IMR-90 (cell line): ENCODE measurements around the gene MCCD1. TPM values are rescaled to one million over a fixed set of nuclear protein-coding genes. Genes with fewer than 3 reads are reported as not detected.

Source experiments
- ATAC-seq: fragments of 200-7000 bp; cut with Tn5 transposase; 2 replicates; pipeline ENCODE4 v1.9.1; 2020; ENCODE audit warnings: low read depth, mild to moderate bottlenecking, moderate library complexity
- BruUV-seq: library from RNA; stranded (reverse); fragments of 400-500 nt; replicated peaks from 2 replicates; lab custom pipeline; 2021; lab: Mats Ljungman, UMichigan
- CTCF ChIA-PET: fragments of 300-600 bp; formaldehyde crosslinking; extraction: SDS; loops from one replicate; lab custom pipeline; 2021; ENCODE audit warnings: antibody characterized with exemption; lab: Yijun Ruan, JAX
- POLR2A ChIA-PET: fragments of 300-600 bp; sonication (Branson Sonifier 250); formaldehyde crosslinking; loops from one replicate; lab custom pipeline; 2022; ENCODE audit warnings: antibody characterized with exemption; ENCODE audit not compliant: unreplicated experiment; lab: Charles Lee
- DNase-seq: peaks from one replicate; pipeline ENCODE4 v3.0.0; 2013
- H2AFZ ChIP-seq: replicated peaks from 2 replicates; pipeline ENCODE3; 2013; ENCODE audit warnings: low read length, mild to moderate bottlenecking; ENCODE audit not compliant: poor library complexity
- H2AK5ac ChIP-seq: 2 replicates; pipeline ENCODE4 v1.6.1; 2013; ENCODE audit warnings: low read depth, low read length, inconsistent platforms
- H2AK9ac ChIP-seq: replicated peaks from 2 replicates; pipeline ENCODE3; 2013; ENCODE audit warnings: mild to moderate bottlenecking, low read depth, low read length, moderate library complexity; ENCODE audit not compliant: poor library complexity
- H2BK120ac ChIP-seq: 2 replicates; pipeline ENCODE4 v1.6.1; 2013; ENCODE audit warnings: low read depth, low read length, inconsistent platforms
- H2BK15ac ChIP-seq: 3 replicates; pipeline ENCODE4 v1.6.1; 2013; ENCODE audit warnings: low read depth, low read length, inconsistent platforms
- H2BK20ac ChIP-seq: 2 replicates; pipeline ENCODE4 v1.6.1; 2013; ENCODE audit warnings: low read depth, mild to moderate bottlenecking, inconsistent platforms, low read length, moderate library complexity
- H2BK5ac ChIP-seq: 2 replicates; pipeline ENCODE4 v1.6.1; 2013; ENCODE audit warnings: mild to moderate bottlenecking, low read depth, low read length, inconsistent platforms; ENCODE audit not compliant: poor library complexity, severe bottlenecking
- H3K14ac ChIP-seq: replicated peaks from 2 replicates; pipeline ENCODE4 v1.6.1; 2013; ENCODE audit warnings: low read depth, low read length, inconsistent platforms
- H3K18ac ChIP-seq: 2 replicates; pipeline ENCODE4 v1.6.1; 2013; ENCODE audit warnings: low read depth, low read length, control low read depth
- H3K23ac ChIP-seq: 2 replicates; pipeline ENCODE4 v1.6.1; 2013; ENCODE audit warnings: low read depth, low read length, inconsistent platforms
- H3K27ac ChIP-seq: 2 replicates; pipeline ENCODE4 v1.5.1; 2013; ENCODE audit warnings: mild to moderate bottlenecking, control low read depth, low read length; ENCODE audit not compliant: insufficient read depth
- H3K27me3 ChIP-seq: 2 replicates; pipeline ENCODE4 v1.6.1; 2013; ENCODE audit warnings: low read length; ENCODE audit not compliant: control insufficient read depth, insufficient read depth
- H3K36me3 ChIP-seq: 2 replicates; pipeline ENCODE4 v1.6.1; 2013; ENCODE audit warnings: low read length, mixed read lengths; ENCODE audit not compliant: control insufficient read depth, insufficient read depth
- H3K4ac ChIP-seq: 2 replicates; pipeline ENCODE4 v1.6.1; 2013; ENCODE audit warnings: low read depth, low read length, inconsistent platforms
- H3K4me1 ChIP-seq: 2 replicates; pipeline ENCODE4 v1.6.1; 2013; ENCODE audit warnings: low read length, mixed read lengths; ENCODE audit not compliant: control insufficient read depth, insufficient read depth
- H3K4me2 ChIP-seq: 2 replicates; pipeline ENCODE4 v1.6.1; 2013; ENCODE audit warnings: low read depth, mild to moderate bottlenecking, control low read depth, low read length, moderate library complexity
- H3K4me3 ChIP-seq: 2 replicates; pipeline ENCODE4 v1.5.1; 2013; ENCODE audit warnings: low read depth, mild to moderate bottlenecking, control low read depth, low read length, moderate library complexity; ENCODE audit not compliant: insufficient read depth
- H3K56ac ChIP-seq: 2 replicates; pipeline ENCODE4 v1.6.1; 2013; ENCODE audit warnings: low read length, inconsistent platforms; ENCODE audit not compliant: insufficient read depth; ENCODE audit errors: extremely low read depth
- H3K79me1 ChIP-seq, 2 experiments: 2 replicates each; pipeline ENCODE4 v1.6.1; 2013; ENCODE audit warnings: low read length in 2 of 2, inconsistent platforms in 1 of 2, low read depth in 1 of 2
- H3K9ac ChIP-seq: 2 replicates; pipeline ENCODE4 v1.6.1; 2013; ENCODE audit warnings: low read depth, low read length, control low read depth
- H3K9me1 ChIP-seq: 2 replicates; pipeline ENCODE4 v1.6.1; 2013; ENCODE audit warnings: low read length, inconsistent platforms; ENCODE audit not compliant: insufficient read depth
- H3K9me3 ChIP-seq: 2 replicates; pipeline ENCODE4 v1.6.1; 2013; ENCODE audit warnings: low read length; ENCODE audit not compliant: control insufficient read depth, insufficient read depth
- H4K20me1 ChIP-seq: 2 replicates; pipeline ENCODE4 v1.6.1; 2013; ENCODE audit warnings: low read length, inconsistent platforms; ENCODE audit not compliant: insufficient read depth
- H4K5ac ChIP-seq: 2 replicates; pipeline ENCODE4 v1.6.1; 2013; ENCODE audit warnings: mild to moderate bottlenecking, low read depth, low read length, control low read depth
- H4K8ac ChIP-seq, 2 experiments: 2 replicates each; pipeline ENCODE4 v1.6.1; 2013; ENCODE audit warnings: low read depth in 2 of 2, low read length in 2 of 2, control low read depth in 1 of 2, inconsistent platforms in 1 of 2
- H4K91ac ChIP-seq: 2 replicates; pipeline ENCODE4 v1.6.1; 2013; ENCODE audit warnings: low read depth, low read length, inconsistent platforms; ENCODE audit not compliant: insufficient read depth
- CEBPB ChIP-seq: IDR thresholded peaks from 2 replicates; pipeline ENCODE4 v1.6.1; 2012; ENCODE audit warnings: low read depth, low read length, improper control_type of control experiment
- CHD1 ChIP-seq: IDR thresholded peaks from 2 replicates; pipeline ENCODE4 v1.6.1; 2012; ENCODE audit warnings: low read depth, low read length, improper control_type of control experiment
- FOS ChIP-seq: fragments of 150-350 bp; IDR thresholded peaks from 2 replicates; pipeline ENCODE4 v1.6.1; 2016; ENCODE audit warnings: low read depth, low read length
- MAZ ChIP-seq: IDR thresholded peaks from 2 replicates; pipeline ENCODE4 v1.6.1; 2012; ENCODE audit warnings: low read depth, mild to moderate bottlenecking, low read length, improper control_type of control experiment, moderate library complexity, borderline replicate concordance
- RCOR1 ChIP-seq: IDR thresholded peaks from 2 replicates; pipeline ENCODE4 v1.6.1; 2012; ENCODE audit warnings: mild to moderate bottlenecking, low read length, improper control_type of control experiment; ENCODE audit not compliant: insufficient replicate concordance
- WGBS, 2 experiments: methylation state at CpG; one replicate each; pipeline versions ENCODE4 v1.1.5 to v1.1.7; 2013; ENCODE audit warnings: missing lambda C conversion rate in 2 of 2; ENCODE audit not compliant: insufficient read length in 1 of 2; ENCODE audit errors: extremely low coverage in 2 of 2; 5-methylcytosine and 5-hydroxymethylcytosine counted together
- dilution Hi-C: fragments of 300-500 bp; cut with HindIII; formaldehyde crosslinking; loops from one replicate; pipeline ENCODE4 v1.14.3; 2018; ENCODE audit warnings: low sequenced_read_pairs; ENCODE audit not compliant: unreplicated experiment
- in situ Hi-C: fragments of 300-500 bp; cut with MboI; formaldehyde crosslinking; loops from 3 replicates; pipeline ENCODE4 v1.14.3; 2019; ENCODE audit warnings: low sequenced_read_pairs, inconsistent platforms, mixed read lengths
- intact Hi-C: fragments of 100-400 bp; cut with micrococcal nuclease; formaldehyde crosslinking; loops from 2 replicates; pipeline ENCODE4 v1.10.0; 2022
- polyA plus RNA-seq, 3 experiments: library from polyadenylated mRNA; depleted of rRNA; stranded (reverse); fragments of >200 nt; gene quantifications; 2 replicates each; pipeline ENCODE4 v1.2.3, GENCODE V29; 2012; ENCODE audit warnings: low replicate concordance in 1 of 3
- total RNA-seq: library from RNA; depleted of rRNA; stranded (reverse); fragments of >200 nt; gene quantifications from 2 replicates; pipeline ENCODE4 v1.2.3, GENCODE V29; 2012

Gene MCCD1
- total and polyA plus RNA-seq, 2 of the 4 experiments (the other 2 are of a cell fraction) = not detected

DNA sequence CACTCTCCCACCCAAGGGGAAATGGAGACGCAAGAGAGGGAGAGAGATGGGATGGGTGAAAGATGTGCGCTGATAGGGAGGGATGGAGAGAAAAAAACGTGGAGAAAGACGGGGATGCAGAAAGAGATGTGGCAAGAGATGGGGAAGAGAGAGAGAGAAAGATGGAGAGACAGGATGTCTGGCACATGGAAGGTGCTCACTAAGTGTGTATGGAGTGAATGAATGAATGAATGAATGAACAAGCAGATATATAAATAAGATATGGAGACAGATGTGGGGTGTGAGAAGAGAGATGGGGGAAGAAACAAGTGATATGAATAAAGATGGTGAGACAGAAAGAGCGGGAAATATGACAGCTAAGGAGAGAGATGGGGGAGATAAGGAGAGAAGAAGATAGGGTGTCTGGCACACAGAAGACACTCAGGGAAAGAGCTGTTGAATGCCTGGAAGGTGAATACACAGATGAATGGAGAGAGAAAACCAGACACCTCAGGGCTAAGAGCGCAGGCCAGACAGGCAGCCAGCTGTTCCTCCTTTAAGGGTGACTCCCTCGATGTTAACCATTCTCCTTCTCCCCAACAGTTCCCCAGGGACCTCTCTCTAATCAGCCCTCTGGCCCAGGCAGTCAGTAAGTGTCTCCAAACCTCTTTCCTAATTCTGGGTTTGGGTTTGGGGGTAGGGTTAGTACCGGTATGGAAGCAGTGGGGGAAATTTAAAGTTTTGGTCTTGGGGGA lies 47.4 kb downstream of the MCCD1 start:
- dilution Hi-C loops = no loop called here

More for the DNA sequence above, 47.4 kb downstream of the MCCD1 start:
- no peaks in the 10 kb centered on the region for H3K4me1 ChIP-seq
- no peak overlapping the region for H2BK15ac ChIP-seq
- no peak overlapping the region for H3K4ac ChIP-seq
- H3K14ac ChIP-seq = no peak overlapping the region
- no peak overlapping the region for H4K91ac ChIP-seq
- H2BK120ac ChIP-seq = no peak overlapping the region
- POLR2A ChIA-PET = no interaction called here
- intact Hi-C loops = no loop called here
- no peaks in the 10 kb centered on the region for H4K20me1 ChIP-seq
- DNase-seq (no peak), ATAC-seq (no peak)
- H2AK5ac ChIP-seq = no peak overlapping the region
- H3K56ac ChIP-seq = no peak overlapping the region
- no TSS peak for BruUV-seq
- H3K4me3 ChIP-seq = no peak overlapping the region
- no peak overlapping the region for H2BK20ac ChIP-seq
- H3K23ac ChIP-seq = no peak overlapping the region
- no peak overlapping the region for H2BK5ac ChIP-seq
- TF ChIP-seq CEBPB (no peak), RCOR1 (no peak), FOS (no peak), CHD1 (no peak), MAZ (no peak)
- H3K36me3 ChIP-seq = no peaks in the 10 kb centered on the region
- no peaks in the 10 kb centered on the region for H3K9me3 ChIP-seq
- H3K27ac ChIP-seq = no peak overlapping the region
- H2AK9ac ChIP-seq = no peak overlapping the region
- no peaks in the 10 kb centered on the region for H3K9me1 ChIP-seq
- in situ Hi-C loops = no loop called here
- no peak overlapping the region for H4K5ac ChIP-seq
- H2AFZ ChIP-seq = no peak overlapping the region
- no peak overlapping the region for H3K4me2 ChIP-seq
- H3K9ac ChIP-seq = no peak overlapping the region
- peaks cover 30% of the 10 kb centered on the region for H3K27me3 ChIP-seq
- WGBS, 2 experiments = 52% methylated on average over 4 of the region's 8 CpGs; no CpG with 5 or more reads in 1 of the 2 experiments
- CTCF ChIA-PET = no interaction called here
- H3K79me1 ChIP-seq = no peaks in the 10 kb centered on the region
- no peak overlapping the region for H3K18ac ChIP-seq
- H4K8ac ChIP-seq = no peak overlapping the region
